Measurements from ENCODE around the gene VANGL1.
"Not testable (repeated sequence)": the region's sequence is repeated elsewhere in the genome, so short reads cannot be mapped to it uniquely, and the experiment has no call there.

Gene VANGL1

DNA sequence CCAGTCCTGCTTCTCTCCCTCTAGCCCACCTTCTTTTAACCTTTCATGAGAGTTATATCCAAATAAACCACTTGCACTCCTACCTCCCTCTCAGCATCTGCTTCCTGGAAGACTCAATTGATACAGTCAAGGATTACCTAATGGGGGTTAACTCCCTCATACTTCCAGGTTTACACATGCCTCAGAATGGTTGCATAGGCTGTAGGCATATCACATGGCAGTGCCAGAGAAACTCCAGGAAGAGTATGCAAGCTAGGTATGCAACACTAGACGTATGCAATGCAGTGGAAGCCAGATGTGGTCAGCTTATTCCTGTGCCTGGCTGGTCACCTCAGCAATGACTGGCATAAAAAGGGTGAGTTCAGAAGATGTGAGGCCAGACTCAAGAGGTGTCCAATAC, 32.7 kb upstream of the VANGL1 start:
- Histone ChIP-seq H4K20me1 (no peaks in the 10 kb centered on the region), H3K36me3 (no peaks in the 10 kb centered on the region), H3K27ac (no peak overlapping the region), H3K27me3 (no peaks in the 10 kb centered on the region), H3K9me3 (replicated peaks in 1 of 11) (0 out of 22 replicates have a peak, but pooled peaks cover 0 to 6% (median 0%) of the 10 kb centered on the region in 11 experiments), H3K4me3 (no peak overlapping the region), H3K4me2 (no peak overlapping the region), H3K9ac (no peak overlapping the region), H3K4me1 (no peaks in the 10 kb centered on the region)
- no peak for TF ChIP-seq Cebpa-rat (IDR thresholded peaks at IDR 0.05)

DNA sequence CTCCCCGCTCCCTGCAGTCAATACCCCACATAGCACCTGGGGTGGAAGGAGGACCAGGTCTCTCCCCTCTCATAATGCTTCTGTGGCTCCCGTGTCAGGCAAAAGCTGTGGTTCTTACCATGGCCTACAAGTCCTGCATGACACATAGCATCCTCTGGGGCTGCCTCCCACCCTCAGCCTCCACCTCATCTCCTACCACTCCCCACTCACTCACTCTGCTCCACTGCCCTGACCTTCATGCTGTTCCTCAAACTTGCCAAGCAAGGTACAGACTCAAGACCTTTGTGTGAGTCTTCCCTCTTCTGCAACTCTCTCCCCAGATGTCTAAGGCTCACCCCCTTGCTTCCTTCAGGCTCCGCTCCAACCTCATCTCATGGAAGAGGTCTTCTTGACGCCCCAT, 28.0 kb upstream of the VANGL1 start:
- H4K20me1 ChIP-seq: no peaks in the 10 kb centered on the region
- no peaks in the 10 kb centered on the region for H3K4me1 ChIP-seq
- no peaks in the 10 kb centered on the region; a peak in 1 of 22 replicates for H3K27me3 ChIP-seq
- no peaks in the 10 kb centered on the region for H3K36me3 ChIP-seq
- H3K9ac ChIP-seq: no peak overlapping the region
- H3K4me3 ChIP-seq: no peak overlapping the region
- H3K27ac ChIP-seq: no peak overlapping the region
- H3K4me2 ChIP-seq: no peak overlapping the region
- no peak for TF ChIP-seq Cebpa-rat (IDR thresholded peaks at IDR 0.05)
- peaks cover 11 to 29% (median 21%) of the 10 kb centered on the region in 11 experiments; a peak in 18 of 22 replicates for H3K9me3 ChIP-seq (replicated peaks in 1 of 11)

DNA sequence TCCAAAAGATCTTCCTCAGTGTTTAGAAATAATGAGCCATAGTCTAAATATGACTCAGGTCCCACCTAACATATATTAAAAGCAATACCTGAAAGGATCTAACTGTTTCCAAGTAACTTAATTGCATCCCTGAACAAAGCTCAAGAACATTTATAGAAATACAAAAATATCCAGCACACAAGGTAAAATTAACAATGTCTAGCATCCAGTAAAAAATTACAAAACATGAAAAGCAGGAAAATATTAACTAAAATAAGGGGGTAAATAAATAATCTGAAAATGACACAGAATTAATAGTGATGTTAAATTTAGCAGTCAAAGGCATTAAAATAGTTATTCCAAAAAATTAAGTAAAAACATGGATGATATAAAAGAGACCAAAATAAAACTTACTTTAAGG, 21.3 kb upstream of the VANGL1 start:
- H3K4me3 ChIP-seq: no peak overlapping the region
- H3K27ac ChIP-seq: no peak overlapping the region
- no peaks in the 10 kb centered on the region for H3K4me1 ChIP-seq
- no peaks in the 10 kb centered on the region; a peak in 1 of 22 replicates for H3K27me3 ChIP-seq
- H3K36me3 ChIP-seq: no peaks in the 10 kb centered on the region
- TF ChIP-seq Cebpa-rat (IDR thresholded peaks at IDR 0.05): no peak
- H3K9me3 ChIP-seq (replicated peaks in 1 of 11): peaks cover 40 to 50% (median 45%) of the 10 kb centered on the region in 11 experiments
- H3K4me2 ChIP-seq: no peak overlapping the region
- no peak overlapping the region for H3K9ac ChIP-seq
- H4K20me1 ChIP-seq: no peaks in the 10 kb centered on the region

DNA sequence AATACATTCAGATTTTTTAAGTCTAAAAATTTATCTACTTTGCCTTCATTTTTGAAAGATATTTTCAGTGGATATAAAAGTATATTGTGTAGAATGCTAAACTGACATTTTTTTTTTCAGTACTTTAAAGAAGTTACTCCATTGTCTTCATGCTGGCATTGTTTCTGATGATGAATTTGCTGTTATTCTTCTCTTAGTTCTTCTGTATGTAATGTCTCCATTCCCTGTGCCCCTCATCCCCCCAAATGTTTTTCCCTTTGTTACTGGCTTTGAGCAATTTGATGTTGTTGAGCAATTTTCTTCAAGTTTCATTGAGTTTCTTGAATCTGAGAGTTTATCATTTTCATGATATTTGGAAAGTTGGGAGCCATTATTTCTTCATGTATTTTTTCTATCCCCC, 20.8 kb upstream of the VANGL1 start:
- H3K27me3 ChIP-seq: no peaks in the 10 kb centered on the region
- H3K9ac ChIP-seq: no peak overlapping the region
- H3K27ac ChIP-seq: no peak overlapping the region
- TF ChIP-seq Cebpa-rat (IDR thresholded peaks at IDR 0.05): no peak
- no peaks in the 10 kb centered on the region for H3K36me3 ChIP-seq
- H3K9me3 ChIP-seq (replicated peaks in 1 of 11): peaks cover 35 to 45% (median 41%) of the 10 kb centered on the region in 11 experiments
- no peak overlapping the region for H3K4me3 ChIP-seq
- H4K20me1 ChIP-seq: no peaks in the 10 kb centered on the region
- H3K4me2 ChIP-seq: no peak overlapping the region
- H3K4me1 ChIP-seq: no peaks in the 10 kb centered on the region

DNA sequence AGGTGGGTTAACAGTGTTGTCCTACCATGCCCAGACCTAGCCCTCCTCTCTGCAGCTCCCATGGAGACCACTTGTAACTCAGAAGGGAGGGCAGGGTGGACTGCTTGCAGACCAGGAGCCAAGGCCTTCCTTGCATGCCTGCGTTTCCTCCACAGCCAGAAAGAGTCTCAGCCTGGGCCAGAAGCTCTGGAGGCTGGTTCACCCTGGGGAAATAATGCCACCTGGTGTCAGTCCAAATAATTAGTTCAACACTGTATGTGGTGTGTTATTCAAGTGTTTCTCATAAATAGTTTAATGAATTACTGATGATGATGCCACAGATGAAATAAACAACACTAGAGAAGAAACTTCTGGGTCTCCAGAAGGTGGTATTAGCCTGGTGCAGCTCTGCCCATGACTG, 16.9 kb upstream of the VANGL1 start:
- Histone ChIP-seq H3K27me3 (no peaks in the 10 kb centered on the region), H4K20me1 (no peaks in the 10 kb centered on the region), H3K4me3 (no peak overlapping the region), H3K9ac (no peak overlapping the region), H3K36me3 (no peaks in the 10 kb centered on the region), H3K27ac (no peak overlapping the region), H3K4me2 (no peak overlapping the region), H3K9me3 (replicated peaks in 1 of 11) (peaks cover 25 to 36% (median 33%) of the 10 kb centered on the region in 11 experiments), H3K4me1 (no peaks in the 10 kb centered on the region)
- no peak for TF ChIP-seq Cebpa-rat (IDR thresholded peaks at IDR 0.05)

DNA sequence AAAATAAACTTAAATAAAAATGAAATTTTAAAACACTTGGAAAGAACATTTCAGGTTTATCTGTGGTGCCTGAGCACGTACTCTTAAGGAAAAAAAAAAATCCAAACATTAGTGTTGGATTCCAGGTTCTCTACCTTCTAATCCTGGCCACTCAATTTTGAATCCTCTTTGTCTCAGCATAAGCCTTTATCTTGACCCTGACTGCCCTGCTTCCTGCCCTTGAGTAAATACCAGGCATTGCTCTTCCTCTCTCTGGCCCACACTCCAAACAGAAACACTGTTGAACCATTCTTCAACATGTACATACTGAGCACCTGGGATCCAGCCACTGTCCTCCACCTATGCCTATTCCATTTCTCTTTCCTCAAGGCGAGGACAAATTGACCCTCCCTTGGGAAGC, 11.4 kb upstream of the VANGL1 start:
- Histone ChIP-seq H3K9me3 (replicated peaks in 1 of 11) (peaks cover 4 to 8% (median 6%) of the 10 kb centered on the region in 11 experiments; a peak in 14 of 22 replicates), H3K27ac (no peak overlapping the region), H3K4me3 (no peak overlapping the region), H3K4me2 (no peak overlapping the region), H3K36me3 (no peaks in the 10 kb centered on the region), H3K27me3 (no peaks in the 10 kb centered on the region), H3K9ac (no peak overlapping the region), H3K4me1 (no peaks in the 10 kb centered on the region), H4K20me1 (no peaks in the 10 kb centered on the region)
- TF ChIP-seq Cebpa-rat (IDR thresholded peaks at IDR 0.05): no peak

DNA sequence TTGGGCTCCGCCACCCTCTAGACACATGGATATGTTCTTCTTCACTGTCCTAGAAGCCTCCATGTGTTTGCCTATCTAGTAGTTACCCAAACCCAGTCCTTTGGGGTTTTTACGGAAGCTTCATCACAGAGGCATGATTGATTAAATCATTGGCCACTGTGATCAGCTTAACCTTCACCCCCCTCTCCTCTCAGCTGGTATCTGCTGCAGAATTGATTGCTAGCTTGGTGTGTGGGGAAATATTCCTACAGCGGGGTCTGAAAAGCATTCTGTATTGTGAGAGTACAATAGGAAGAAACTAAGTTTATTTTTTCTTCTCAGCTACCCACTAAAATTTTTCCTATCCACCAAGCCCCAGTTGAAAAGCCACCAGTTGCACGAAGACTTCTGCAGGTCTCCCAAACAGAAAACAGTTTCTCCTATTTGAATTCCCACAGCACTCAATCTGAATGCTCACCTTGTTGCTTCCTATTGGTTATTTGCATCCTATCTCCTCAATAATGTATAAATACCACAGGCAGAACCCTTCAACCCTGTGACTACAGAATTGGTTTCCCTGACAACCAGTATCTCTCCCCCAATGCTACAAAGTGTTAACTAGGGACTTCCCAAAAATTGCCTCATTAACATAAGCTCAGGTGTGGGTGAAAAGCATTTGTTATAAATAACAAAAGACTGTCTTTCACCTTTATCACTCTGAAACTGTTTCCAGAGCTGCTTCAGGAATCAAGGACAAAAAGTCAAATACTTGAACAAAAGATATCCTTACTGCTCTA, 9.3 kb upstream of the VANGL1 start:
- no peak overlapping the region for H3K9ac ChIP-seq
- no peaks in the 10 kb centered on the region for H4K20me1 ChIP-seq
- no peaks in the 10 kb centered on the region for H3K36me3 ChIP-seq
- H3K4me1 ChIP-seq: no peaks in the 10 kb centered on the region
- H3K4me3 ChIP-seq: no peak overlapping the region
- TF ChIP-seq Cebpa-rat (IDR thresholded peaks at IDR 0.05): no peak
- H3K9me3 ChIP-seq (replicated peaks in 1 of 11): peaks cover 5 to 24% (median 16%) of the 10 kb centered on the region in 11 experiments; a peak in 20 of 22 replicates
- no peak overlapping the region for H3K4me2 ChIP-seq
- H3K27ac ChIP-seq: no peak overlapping the region
- no peaks in the 10 kb centered on the region for H3K27me3 ChIP-seq

DNA sequence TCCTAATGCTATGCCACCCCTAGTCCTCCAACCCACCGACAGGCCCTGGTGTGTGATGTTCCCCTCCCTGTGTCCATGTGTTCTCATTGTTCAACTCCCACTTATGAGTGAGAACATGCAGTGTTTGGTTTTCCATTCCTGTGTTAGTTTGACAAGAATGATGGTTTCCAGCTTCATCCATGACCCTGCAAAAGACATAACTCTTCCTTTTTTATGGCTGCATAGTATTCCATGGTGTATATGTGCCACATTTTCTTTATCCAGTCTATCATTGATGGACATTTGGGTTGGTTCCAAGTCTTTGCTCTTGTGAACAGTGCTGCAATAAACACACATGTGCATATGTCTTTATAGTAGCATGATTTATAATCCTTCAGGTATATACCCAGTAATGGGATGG, 8.2 kb upstream of the VANGL1 start:
- not testable (repeated sequence) for H3K4me1 ChIP-seq, H3K27ac ChIP-seq, H3K4me2 ChIP-seq, H3K36me3 ChIP-seq, H4K20me1 ChIP-seq, H3K9ac ChIP-seq, H3K27me3 ChIP-seq, H3K4me3 ChIP-seq
- H3K9me3 ChIP-seq (replicated peaks in 1 of 11): peaks cover 1 to 24% (median 15%) of the 10 kb centered on the region in 11 experiments; a peak in 19 of 22 replicates

DNA sequence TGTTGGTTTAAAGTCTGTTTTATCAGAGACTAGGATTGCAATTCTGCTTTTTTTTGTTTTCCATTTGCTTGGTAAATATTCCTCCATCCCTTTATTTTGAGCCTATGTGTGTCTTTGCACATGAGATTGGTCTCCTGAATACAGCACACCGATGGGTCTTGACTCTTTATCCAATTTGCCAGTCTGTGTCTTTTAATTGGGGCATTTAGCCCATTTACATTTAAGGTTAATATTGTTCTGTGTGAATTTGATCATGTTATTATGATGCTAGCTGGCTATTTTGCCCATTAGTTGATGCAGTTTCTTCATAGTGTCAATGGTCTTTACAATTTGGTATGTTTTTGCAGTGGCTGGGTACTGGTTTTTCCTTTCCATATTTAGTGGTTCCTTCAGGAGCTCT, 4.5 kb upstream of the VANGL1 start:
- H3K27ac ChIP-seq, H3K9ac ChIP-seq, H3K4me1 ChIP-seq, H3K4me3 ChIP-seq, H3K27me3 ChIP-seq, H3K4me2 ChIP-seq, H3K36me3 ChIP-seq, H4K20me1 ChIP-seq: not testable (repeated sequence)
- H3K9me3 ChIP-seq (replicated peaks in 1 of 11): peaks cover 12 to 38% (median 26%) of the 10 kb centered on the region in 11 experiments; a peak in 20 of 22 replicates

DNA sequence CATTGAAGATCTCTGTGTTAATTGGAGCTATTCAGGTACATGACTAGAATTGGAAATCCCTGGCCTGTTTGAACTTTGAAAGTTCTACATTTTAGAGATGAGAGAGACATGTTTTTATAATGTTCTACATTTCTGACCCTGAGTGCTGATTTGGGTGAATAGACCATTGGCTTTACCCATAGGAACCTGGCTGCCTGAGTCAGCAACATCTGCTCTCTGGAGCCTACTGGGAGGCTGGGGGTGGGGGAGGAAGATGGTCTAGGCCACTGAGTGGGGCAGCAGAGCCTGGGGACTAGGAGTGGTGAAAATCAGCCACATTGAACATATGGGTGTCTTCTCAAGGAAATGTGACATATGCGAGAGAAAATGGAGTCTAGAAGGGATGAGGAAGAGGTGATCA, 1.4 kb upstream of the VANGL1 start:
- Histone ChIP-seq H3K4me2 (no peak overlapping the region), H3K27ac (no peak overlapping the region), H3K9me3 (replicated peaks in 1 of 11) (peaks cover 12 to 38% (median 26%) of the 10 kb centered on the region in 11 experiments; a peak in 20 of 22 replicates), H3K4me3 (no peak overlapping the region), H4K20me1 (peaks cover 0 to 14% (median 6%) of the 10 kb centered on the region in 11 experiments; a peak in 3 of 22 replicates), H3K27me3 (no peaks in the 10 kb centered on the region), H3K36me3 (no peaks in the 10 kb centered on the region; a peak in 1 of 22 replicates), H3K9ac (no peak overlapping the region), H3K4me1 (peaks cover 7 to 18% (median 13%) of the 10 kb centered on the region in 10 experiments)
- no peak for TF ChIP-seq Cebpa-rat (IDR thresholded peaks at IDR 0.05)

Data from BLaER1 treated with 17β-estradiol and CSF1 and Interleukin-3, amounts not matched to agents 10 nM and 100 nM (cell line).